ENCODE data around the gene TCF19.

Gene TCF19

GRCh38 chr6:31202259-31203166 lies 44.1 kb downstream of the TCF19 start:
- no peak for DNase-seq

GRCh38 chr6:31203345-31203979 lies 45.1 kb downstream of the TCF19 start:
- DNase-seq: peak in 4 of 56 donors; percentile 4 to 34 (median 25)

- DNase-seq: no peak
These were observed 46.4 kb downstream of the TCF19 start for GRCh38 chr6:31204751-31205145.

- no peak for DNase-seq
These were observed 47.2 kb downstream of the TCF19 start for GRCh38 chr6:31205638-31206037.

GRCh38 chr6:31208506-31208905 lies 50.1 kb downstream of the TCF19 start:
- no peak for DNase-seq

- DNase-seq: no peak
These were observed 50.7 kb downstream of the TCF19 start for GRCh38 chr6:31209137-31209536.

GRCh38 chr6:31210123-31210522 lies 51.7 kb downstream of the TCF19 start:
- DNase-seq: no peak

- no peak for DNase-seq
These were observed 52.5 kb downstream of the TCF19 start for GRCh38 chr6:31210741-31211532.
